Right lobe of liver (tissue), 4 donors: Measurements from ENCODE around the gene ARPC2.

Experiments
- CTCF ChIP-seq, 4 donors: fragments of 200-600 bp in 3 of 4; fragments of 450-650 bp in 1 of 4; IDR thresholded peaks; one replicate each; pipeline versions ENCODE4 v1.5.1 to v1.8.0; 2016 to 2022; ENCODE audit warnings: antibody characterized with exemption in 4 of 4, mild to moderate bottlenecking in 2 of 4
- POLR2A ChIP-seq: fragments of 450-650 bp; IDR thresholded peaks from one replicate; pipeline ENCODE4 v1.6.1; 2017; ENCODE audit warnings: antibody characterized with exemption, mild to moderate bottlenecking
- donor health status: DM: no; HTN: no; CAD: no.
- donor health status: DM: no; HTN: no; CAD: no.
- donor health status: DM: no; HTN: yes; CAD: no.

- TF ChIP-seq CTCF (IDR thresholded peaks at IDR 0.05) = peak in 1 of 4 donors; percentile 43
- TF ChIP-seq POLR2A = peak; percentile 88
Measured at GRCh38 chr2:218216674-218217359, at the start of gene ARPC2.
